Measurements from ENCODE around the gene TNFRSF14.

GRCh38 chr1:2534687-2535441 lies 21.3 kb upstream of the TNFRSF14 start:
- TF ChIP-seq POLR2A (IDR thresholded peaks at IDR 0.05; ENCODE audit: low read depth, low read length) (no peak), SPI1 (IDR thresholded peaks at IDR 0.05; ENCODE audit: low read depth, low read length) (no peak), POLR2AphosphoS5 (IDR thresholded peaks at IDR 0.05; ENCODE audit: low read depth, low read length) (no peak), TAF1 (IDR thresholded peaks at IDR 0.05; ENCODE audit: low read depth, low read length) (no peak), POU2F2 (IDR thresholded peaks at IDR 0.05; ENCODE audit: low read depth, low read length) (no peak), PAX5 (IDR thresholded peaks at IDR 0.05; ENCODE audit: insufficient read depth, low read length, severe bottlenecking) (no peak)
